ENCODE data around the gene RTL5. TPM values are rescaled to one million over a fixed set of nuclear protein-coding genes. Genes with fewer than 3 reads are reported as not detected.
"Not testable (repeated sequence)": the region's sequence is repeated elsewhere in the genome, so short reads cannot be mapped to it uniquely, and the experiment has no call there.

The RTL5 gene
- total RNA-seq, 1 experiment from 2014 or later = 2.5 TPM

GRCh38 chrX:72176289-72176688, 44.6 kb upstream of the RTL5 start:
- H3K27ac ChIP-seq (ENCODE audit: low read depth, low read length); H3K9me2 ChIP-seq (ENCODE audit: insufficient read depth); H3K27me3 ChIP-seq (ENCODE audit: insufficient read depth, low read length); BruUV-seq (replicated peaks); H3K4me1 ChIP-seq (ENCODE audit: control insufficient read depth in 1 of 2, insufficient read depth in 2 of 2, low read length in 2 of 2); H3K36me3 ChIP-seq (ENCODE audit: control insufficient read depth in 1 of 2, insufficient read depth in 2 of 2, low read length in 2 of 2); H4K20me1 ChIP-seq (ENCODE audit: insufficient read depth); CTCF ChIA-PET; H3K9ac ChIP-seq (ENCODE audit: low read length); H3K9me3 ChIP-seq (ENCODE audit: control insufficient read depth in 1 of 2, insufficient read depth in 1 of 2, low read depth in 1 of 2, low read length in 2 of 2); H3K4me2 ChIP-seq (ENCODE audit: low read length); intact Hi-C loops (cut with micrococcal nuclease); DNase-seq (ENCODE audit: low read depth, low spot score); H2AFZ ChIP-seq (ENCODE audit: low read depth, low read length, poor library complexity, severe bottlenecking); H3K79me2 ChIP-seq (ENCODE audit: insufficient read depth, low read length); H3K4me3 ChIP-seq (replicated peaks in 1 of 2; ENCODE audit: low read depth in 1 of 2, low read length in 2 of 2); ATAC-seq; POLR2A ChIA-PET; RAD21 ChIA-PET (ENCODE audit: low non-redundant PET in 1 of 2, low total read pairs in 2 of 2, uncharacterized antibody in 2 of 2, unreplicated experiment in 2 of 2): not testable (repeated sequence)

- no TSS peak for BruUV-seq (replicated peaks)
- ChIA-PET CTCF (no interaction called here), RAD21 (ENCODE audit: low non-redundant PET in 1 of 2, low total read pairs in 2 of 2, uncharacterized antibody in 2 of 2, unreplicated experiment in 2 of 2) (no interaction called here), POLR2A (no interaction called here)
- Histone ChIP-seq H3K4me3 (replicated peaks in 1 of 2; ENCODE audit: low read depth in 1 of 2, low read length in 2 of 2) (no peak overlapping the region), H3K9me3 (ENCODE audit: control insufficient read depth in 1 of 2, insufficient read depth in 1 of 2, low read depth in 1 of 2, low read length in 2 of 2) (no peaks in the 10 kb centered on the region), H3K4me1 (ENCODE audit: control insufficient read depth in 1 of 2, insufficient read depth in 2 of 2, low read length in 2 of 2) (no peaks in the 10 kb centered on the region), H4K20me1 (ENCODE audit: insufficient read depth) (no peaks in the 10 kb centered on the region), H3K27me3 (ENCODE audit: insufficient read depth, low read length) (no peaks in the 10 kb centered on the region), H2AFZ (ENCODE audit: low read depth, low read length, poor library complexity, severe bottlenecking) (no peak overlapping the region), H3K9ac (ENCODE audit: low read length) (no peak overlapping the region), H3K4me2 (ENCODE audit: low read length) (no peak overlapping the region), H3K36me3 (ENCODE audit: control insufficient read depth in 1 of 2, insufficient read depth in 2 of 2, low read length in 2 of 2) (no peaks in the 10 kb centered on the region), H3K9me2 (ENCODE audit: insufficient read depth) (no peaks in the 10 kb centered on the region), H3K79me2 (ENCODE audit: insufficient read depth, low read length) (no peaks in the 10 kb centered on the region), H3K27ac (ENCODE audit: low read depth, low read length) (no peak overlapping the region)
- intact Hi-C loops (cut with micrococcal nuclease) = no loop called here
- ATAC-seq (no peak), DNase-seq (ENCODE audit: low read depth, low spot score) (no peak)
- TF ChIP-seq CEBPB (IDR thresholded peaks at IDR 0.05; ENCODE audit: low read depth) (no peak), ELF1 (IDR thresholded peaks at IDR 0.05; ENCODE audit: borderline replicate concordance, low read depth) (no peak), ATF3 (IDR thresholded peaks at IDR 0.05) (no peak), SRF (IDR thresholded peaks at IDR 0.05; ENCODE audit: low read depth) (no peak), EZH2 (IDR thresholded peaks at IDR 0.05) (no peak), JUND (IDR thresholded peaks at IDR 0.05) (no peak), FOSL1 (IDR thresholded peaks at IDR 0.05; ENCODE audit: low read depth) (no peak), SIN3A (IDR thresholded peaks at IDR 0.05; ENCODE audit: low read depth) (no peak), POLR2A (IDR thresholded peaks at IDR 0.05; ENCODE audit: borderline replicate concordance, extremely low read depth, insufficient read depth, insufficient read length) (no peak), EGR1 (IDR thresholded peaks at IDR 0.05; ENCODE audit: low read depth) (no peak)
Measured at GRCh38 chrX:72169008-72169728, 37.5 kb upstream of the RTL5 start.

Measured in HCT116 (cell line).